HepG2 (cell line): ENCODE measurements around the gene LGALS7B. TPM values are rescaled to one million over a fixed set of nuclear protein-coding genes. Genes with fewer than 3 reads are reported as not detected.
A peak's percentile ranks its signal among the peaks of the same experiment; 100 is the strongest.

Experiments
- NBN ChIP-seq: fragments of 450-650 bp; conservative IDR thresholded peaks from 2 replicates; pipeline ENCODE4 v1.6.1; 2017
- NCOA1 ChIP-seq: sonication (generic); formaldehyde crosslinking; IDR thresholded peaks from 2 replicates; pipeline ENCODE4 v1.9.0; 2021; ENCODE audit warnings: missing genetic modification reagents
- POLR2AphosphoS5 ChIP-seq: IDR thresholded peaks from 2 replicates; pipeline ENCODE4 v1.6.1; 2012; ENCODE audit warnings: low read depth, low read length
- RFXAP ChIP-seq: sonication (generic); formaldehyde crosslinking; IDR thresholded peaks from 2 replicates; pipeline ENCODE4 v1.4.0; 2020; ENCODE audit warnings: missing genetic modification reagents, borderline replicate concordance
- SIX4 ChIP-seq: sonication (generic); formaldehyde crosslinking; IDR thresholded peaks from 2 replicates; pipeline ENCODE4 v1.4.0; 2020; ENCODE audit warnings: missing genetic modification reagents
- TOPORS ChIP-seq: sonication (generic); formaldehyde crosslinking; IDR thresholded peaks from 2 replicates; pipeline ENCODE4 v1.8.0; 2023; ENCODE audit warnings: mild to moderate bottlenecking, missing genetic modification reagents
- ZFP36L2 ChIP-seq: sonication (generic); formaldehyde crosslinking; IDR thresholded peaks from 2 replicates; pipeline ENCODE4 v1.4.0; 2020; ENCODE audit warnings: missing genetic modification reagents
- ZNF354B ChIP-seq: sonication (generic); formaldehyde crosslinking; IDR thresholded peaks from 2 replicates; pipeline ENCODE4 v1.8.0; 2022; ENCODE audit warnings: mild to moderate bottlenecking, missing genetic modification reagents
- ZNF761 ChIP-seq: sonication (generic); formaldehyde crosslinking; conservative IDR thresholded peaks from 2 replicates; pipeline ENCODE4 v1.4.0; 2020; ENCODE audit warnings: mild to moderate bottlenecking, missing genetic modification reagents
- polyA plus RNA-seq, 8 experiments: library from polyadenylated mRNA; depleted of rRNA in 3 of 8; stranded (reverse) in 7 of 8; unstranded in 1 of 8; fragments of >200 nt; fragmentation: Illumina TruSeq in 4 of 8; extraction: Trizol in 4 of 8; gene quantifications; 2 replicates each; pipeline versions ENCODE4 v1.2.1 to v1.2.3, GENCODE V29; 2011 to 2016; ENCODE audit warnings: low read depth in 4 of 8, missing spikeins in 1 of 8, mixed read lengths in 1 of 8; ENCODE audit not compliant: insufficient read depth in 1 of 8
- total RNA-seq, 5 experiments: library from RNA; depleted of rRNA; stranded (reverse); fragments of >200 nt; fragmentation: Illumina TruSeq; extraction: Trizol; gene quantifications; 2 replicates each; pipeline ENCODE4 v1.2.3, GENCODE V29; 2016; ENCODE audit warnings: low read depth in 1 of 5
- TF ChIP-seq, protein P1 (sequence below): IDR thresholded peaks from 2 replicates; pipeline ENCODE4 v1.6.1; 2012; ENCODE audit warnings: low read length, improper control_type of control experiment
- TF ChIP-seq, protein P2 (sequence below): sonication (generic); formaldehyde crosslinking; IDR thresholded peaks from 2 replicates; pipeline ENCODE4 v1.4.0; 2020; ENCODE audit warnings: missing genetic modification reagents, mild to moderate bottlenecking, borderline replicate concordance
- TF ChIP-seq, protein P3 (sequence below): sonication (generic); formaldehyde crosslinking; IDR thresholded peaks from 2 replicates; pipeline ENCODE4 v1.4.0; 2020; ENCODE audit warnings: missing genetic modification reagents
- TF ChIP-seq, protein P4 (sequence below): IDR thresholded peaks from 2 replicates; pipeline ENCODE4 v1.6.1; 2016; ENCODE audit warnings: low read depth, missing genetic modification reagents, missing compliant biosample characterization

The LGALS7B gene
- total and polyA plus RNA-seq, 2 of the 13 experiments (the other 11 are each of a cell fraction or from before 2014, with no cell fraction given) = 1.7 to 2.1 TPM

DNA sequence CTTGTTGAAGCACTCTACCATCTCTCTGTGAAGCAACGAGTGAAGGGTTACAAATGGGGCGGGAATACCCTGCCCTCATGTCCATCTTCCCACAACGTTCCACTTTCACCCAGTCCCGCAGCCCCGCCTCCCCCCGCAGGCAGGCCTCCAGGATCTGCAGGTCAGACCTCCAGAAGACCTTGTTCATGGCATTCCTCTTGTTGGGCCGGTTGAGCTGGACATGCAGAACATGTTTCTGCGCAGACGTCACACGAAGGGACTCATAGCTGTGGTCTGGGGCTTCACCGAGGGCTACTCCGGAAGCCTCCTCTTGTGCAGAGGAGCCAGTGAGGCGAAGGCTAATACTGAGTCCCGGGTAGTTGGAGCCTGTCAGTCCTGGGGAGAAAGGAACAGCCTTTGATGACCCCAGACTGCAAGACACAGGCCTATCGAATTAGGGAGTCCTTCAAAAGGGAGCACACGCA, 42.2 kb downstream of the LGALS7B start (continued):
- TF ChIP-seq, protein P1, sequence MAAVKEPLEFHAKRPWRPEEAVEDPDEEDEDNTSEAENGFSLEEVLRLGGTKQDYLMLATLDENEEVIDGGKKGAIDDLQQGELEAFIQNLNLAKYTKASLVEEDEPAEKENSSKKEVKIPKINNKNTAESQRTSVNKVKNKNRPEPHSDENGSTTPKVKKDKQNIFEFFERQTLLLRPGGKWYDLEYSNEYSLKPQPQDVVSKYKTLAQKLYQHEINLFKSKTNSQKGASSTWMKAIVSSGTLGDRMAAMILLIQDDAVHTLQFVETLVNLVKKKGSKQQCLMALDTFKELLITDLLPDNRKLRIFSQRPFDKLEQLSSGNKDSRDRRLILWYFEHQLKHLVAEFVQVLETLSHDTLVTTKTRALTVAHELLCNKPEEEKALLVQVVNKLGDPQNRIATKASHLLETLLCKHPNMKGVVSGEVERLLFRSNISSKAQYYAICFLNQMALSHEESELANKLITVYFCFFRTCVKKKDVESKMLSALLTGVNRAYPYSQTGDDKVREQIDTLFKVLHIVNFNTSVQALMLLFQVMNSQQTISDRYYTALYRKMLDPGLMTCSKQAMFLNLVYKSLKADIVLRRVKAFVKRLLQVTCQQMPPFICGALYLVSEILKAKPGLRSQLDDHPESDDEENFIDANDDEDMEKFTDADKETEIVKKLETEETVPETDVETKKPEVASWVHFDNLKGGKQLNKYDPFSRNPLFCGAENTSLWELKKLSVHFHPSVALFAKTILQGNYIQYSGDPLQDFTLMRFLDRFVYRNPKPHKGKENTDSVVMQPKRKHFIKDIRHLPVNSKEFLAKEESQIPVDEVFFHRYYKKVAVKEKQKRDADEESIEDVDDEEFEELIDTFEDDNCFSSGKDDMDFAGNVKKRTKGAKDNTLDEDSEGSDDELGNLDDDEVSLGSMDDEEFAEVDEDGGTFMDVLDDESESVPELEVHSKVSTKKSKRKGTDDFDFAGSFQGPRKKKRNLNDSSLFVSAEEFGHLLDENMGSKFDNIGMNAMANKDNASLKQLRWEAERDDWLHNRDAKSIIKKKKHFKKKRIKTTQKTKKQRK = no peak
- TF ChIP-seq, protein P2, sequence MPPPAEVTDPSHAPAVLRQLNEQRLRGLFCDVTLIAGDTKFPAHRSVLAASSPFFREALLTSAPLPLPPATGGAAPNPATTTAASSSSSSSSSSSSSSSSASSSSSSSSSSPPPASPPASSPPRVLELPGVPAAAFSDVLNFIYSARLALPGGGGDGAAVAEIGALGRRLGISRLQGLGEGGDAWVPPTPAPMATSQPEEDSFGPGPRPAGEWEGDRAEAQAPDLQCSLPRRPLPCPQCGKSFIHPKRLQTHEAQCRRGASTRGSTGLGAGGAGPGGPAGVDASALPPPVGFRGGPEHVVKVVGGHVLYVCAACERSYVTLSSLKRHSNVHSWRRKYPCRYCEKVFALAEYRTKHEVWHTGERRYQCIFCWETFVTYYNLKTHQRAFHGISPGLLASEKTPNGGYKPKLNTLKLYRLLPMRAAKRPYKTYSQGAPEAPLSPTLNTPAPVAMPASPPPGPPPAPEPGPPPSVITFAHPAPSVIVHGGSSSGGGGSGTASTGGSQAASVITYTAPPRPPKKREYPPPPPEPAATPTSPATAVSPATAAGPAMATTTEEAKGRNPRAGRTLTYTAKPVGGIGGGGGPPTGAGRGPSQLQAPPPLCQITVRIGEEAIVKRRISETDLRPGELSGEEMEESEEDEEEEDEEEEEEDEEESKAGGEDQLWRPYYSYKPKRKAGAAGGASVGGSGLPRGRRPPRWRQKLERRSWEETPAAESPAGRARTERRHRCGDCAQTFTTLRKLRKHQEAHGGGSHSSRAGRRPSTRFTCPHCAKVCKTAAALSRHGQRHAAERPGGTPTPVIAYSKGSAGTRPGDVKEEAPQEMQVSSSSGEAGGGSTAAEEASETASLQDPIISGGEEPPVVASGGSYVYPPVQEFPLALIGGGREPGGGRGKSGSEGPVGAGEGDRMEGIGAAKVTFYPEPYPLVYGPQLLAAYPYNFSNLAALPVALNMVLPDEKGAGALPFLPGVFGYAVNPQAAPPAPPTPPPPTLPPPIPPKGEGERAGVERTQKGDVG (CRISPR knock-in tag) = no peak
- TF ChIP-seq, protein P3, sequence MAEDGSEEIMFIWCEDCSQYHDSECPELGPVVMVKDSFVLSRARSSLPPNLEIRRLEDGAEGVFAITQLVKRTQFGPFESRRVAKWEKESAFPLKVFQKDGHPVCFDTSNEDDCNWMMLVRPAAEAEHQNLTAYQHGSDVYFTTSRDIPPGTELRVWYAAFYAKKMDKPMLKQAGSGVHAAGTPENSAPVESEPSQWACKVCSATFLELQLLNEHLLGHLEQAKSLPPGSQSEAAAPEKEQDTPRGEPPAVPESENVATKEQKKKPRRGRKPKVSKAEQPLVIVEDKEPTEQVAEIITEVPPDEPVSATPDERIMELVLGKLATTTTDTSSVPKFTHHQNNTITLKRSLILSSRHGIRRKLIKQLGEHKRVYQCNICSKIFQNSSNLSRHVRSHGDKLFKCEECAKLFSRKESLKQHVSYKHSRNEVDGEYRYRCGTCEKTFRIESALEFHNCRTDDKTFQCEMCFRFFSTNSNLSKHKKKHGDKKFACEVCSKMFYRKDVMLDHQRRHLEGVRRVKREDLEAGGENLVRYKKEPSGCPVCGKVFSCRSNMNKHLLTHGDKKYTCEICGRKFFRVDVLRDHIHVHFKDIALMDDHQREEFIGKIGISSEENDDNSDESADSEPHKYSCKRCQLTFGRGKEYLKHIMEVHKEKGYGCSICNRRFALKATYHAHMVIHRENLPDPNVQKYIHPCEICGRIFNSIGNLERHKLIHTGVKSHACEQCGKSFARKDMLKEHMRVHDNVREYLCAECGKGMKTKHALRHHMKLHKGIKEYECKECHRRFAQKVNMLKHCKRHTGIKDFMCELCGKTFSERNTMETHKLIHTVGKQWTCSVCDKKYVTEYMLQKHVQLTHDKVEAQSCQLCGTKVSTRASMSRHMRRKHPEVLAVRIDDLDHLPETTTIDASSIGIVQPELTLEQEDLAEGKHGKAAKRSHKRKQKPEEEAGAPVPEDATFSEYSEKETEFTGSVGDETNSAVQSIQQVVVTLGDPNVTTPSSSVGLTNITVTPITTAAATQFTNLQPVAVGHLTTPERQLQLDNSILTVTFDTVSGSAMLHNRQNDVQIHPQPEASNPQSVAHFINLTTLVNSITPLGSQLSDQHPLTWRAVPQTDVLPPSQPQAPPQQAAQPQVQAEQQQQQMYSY (CRISPR knock-in tag) = no peak
- TF ChIP-seq POLR2AphosphoS5 (peak; percentile 60), ZNF761 (CRISPR knock-in tag) (0 out of 2 replicates have a peak, but pooled peaks have one; percentile 25), NBN (no peak), SIX4 (CRISPR knock-in tag) (no peak), ZFP36L2 (CRISPR knock-in tag) (no peak), ZNF354B (CRISPR knock-in tag) (no peak), NCOA1 (CRISPR knock-in tag) (no peak), TOPORS (CRISPR knock-in tag) (0 out of 2 replicates have a peak, but pooled peaks have one; percentile 19), RFXAP (CRISPR knock-in tag) (no peak; the same call in 1 of the 2 replicates)
- TF ChIP-seq, protein P4, sequence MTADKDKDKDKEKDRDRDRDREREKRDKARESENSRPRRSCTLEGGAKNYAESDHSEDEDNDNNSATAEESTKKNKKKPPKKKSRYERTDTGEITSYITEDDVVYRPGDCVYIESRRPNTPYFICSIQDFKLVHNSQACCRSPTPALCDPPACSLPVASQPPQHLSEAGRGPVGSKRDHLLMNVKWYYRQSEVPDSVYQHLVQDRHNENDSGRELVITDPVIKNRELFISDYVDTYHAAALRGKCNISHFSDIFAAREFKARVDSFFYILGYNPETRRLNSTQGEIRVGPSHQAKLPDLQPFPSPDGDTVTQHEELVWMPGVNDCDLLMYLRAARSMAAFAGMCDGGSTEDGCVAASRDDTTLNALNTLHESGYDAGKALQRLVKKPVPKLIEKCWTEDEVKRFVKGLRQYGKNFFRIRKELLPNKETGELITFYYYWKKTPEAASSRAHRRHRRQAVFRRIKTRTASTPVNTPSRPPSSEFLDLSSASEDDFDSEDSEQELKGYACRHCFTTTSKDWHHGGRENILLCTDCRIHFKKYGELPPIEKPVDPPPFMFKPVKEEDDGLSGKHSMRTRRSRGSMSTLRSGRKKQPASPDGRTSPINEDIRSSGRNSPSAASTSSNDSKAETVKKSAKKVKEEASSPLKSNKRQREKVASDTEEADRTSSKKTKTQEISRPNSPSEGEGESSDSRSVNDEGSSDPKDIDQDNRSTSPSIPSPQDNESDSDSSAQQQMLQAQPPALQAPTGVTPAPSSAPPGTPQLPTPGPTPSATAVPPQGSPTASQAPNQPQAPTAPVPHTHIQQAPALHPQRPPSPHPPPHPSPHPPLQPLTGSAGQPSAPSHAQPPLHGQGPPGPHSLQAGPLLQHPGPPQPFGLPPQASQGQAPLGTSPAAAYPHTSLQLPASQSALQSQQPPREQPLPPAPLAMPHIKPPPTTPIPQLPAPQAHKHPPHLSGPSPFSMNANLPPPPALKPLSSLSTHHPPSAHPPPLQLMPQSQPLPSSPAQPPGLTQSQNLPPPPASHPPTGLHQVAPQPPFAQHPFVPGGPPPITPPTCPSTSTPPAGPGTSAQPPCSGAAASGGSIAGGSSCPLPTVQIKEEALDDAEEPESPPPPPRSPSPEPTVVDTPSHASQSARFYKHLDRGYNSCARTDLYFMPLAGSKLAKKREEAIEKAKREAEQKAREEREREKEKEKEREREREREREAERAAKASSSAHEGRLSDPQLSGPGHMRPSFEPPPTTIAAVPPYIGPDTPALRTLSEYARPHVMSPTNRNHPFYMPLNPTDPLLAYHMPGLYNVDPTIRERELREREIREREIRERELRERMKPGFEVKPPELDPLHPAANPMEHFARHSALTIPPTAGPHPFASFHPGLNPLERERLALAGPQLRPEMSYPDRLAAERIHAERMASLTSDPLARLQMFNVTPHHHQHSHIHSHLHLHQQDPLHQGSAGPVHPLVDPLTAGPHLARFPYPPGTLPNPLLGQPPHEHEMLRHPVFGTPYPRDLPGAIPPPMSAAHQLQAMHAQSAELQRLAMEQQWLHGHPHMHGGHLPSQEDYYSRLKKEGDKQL = no peak
